Body of pancreas (tissue), 4 donors: ENCODE results near the gene PFKFB1. TPM values are rescaled to one million over a fixed set of nuclear protein-coding genes. Genes with fewer than 3 reads are reported as not detected.

Experiments
- ATAC-seq: fragments of 150-250 bp; one replicate; pipeline ENCODE4 v1.9.1; 2016
- DNase-seq, 4 donors: peaks; one replicate each; pipeline ENCODE4 v3.0.0-alpha.2; 2019
- H3K27ac ChIP-seq, 4 donors: fragments of 200-600 bp; sonication (generic); 1 replicate in 3 of 4; 2 replicates in 1 of 4; pipeline versions ENCODE4 v1.5.1 to v1.6.1; 2016 to 2019; ENCODE audit warnings: mild to moderate bottlenecking in 1 of 4, mixed read lengths in 1 of 4, moderate library complexity in 1 of 4
- H3K27me3 ChIP-seq, 2 donors: fragments of 200-600 bp; sonication (generic); one replicate each; pipeline ENCODE4 v1.6.0; 2016; ENCODE audit warnings: mild to moderate bottlenecking in 1 of 2
- H3K36me3 ChIP-seq, 2 donors: fragments of 200-600 bp; sonication (generic); replicated peaks in 1 of 2; 2 replicates each; pipeline ENCODE4 v1.5.1; 2016; ENCODE audit warnings: low read depth in 2 of 2; ENCODE audit not compliant: insufficient read depth in 1 of 2
- H3K4me1 ChIP-seq: fragments of 200-600 bp; sonication (generic); one replicate; pipeline ENCODE4 v1.6.0; 2016
- H3K4me3 ChIP-seq, 2 donors: fragments of 200-600 bp; sonication (generic); 1 replicate in 1 of 2; 2 replicates in 1 of 2; pipeline ENCODE4 v1.5.1; 2016 to 2019
- H3K9me3 ChIP-seq, 3 donors: fragments of 200-600 bp; sonication (generic); 1 replicate in 2 of 3; 2 replicates in 1 of 3; pipeline ENCODE4 v1.5.1; 2016
- POLR2A ChIP-seq, 3 donors: fragments of 450-650 bp; IDR thresholded peaks; one replicate each; pipeline ENCODE4 v1.6.1; 2016; ENCODE audit warnings: antibody characterized with exemption in 3 of 3, mild to moderate bottlenecking in 2 of 3
- WGBS, 2 donors: methylation state at CpG; one replicate each; pipeline ENCODE4 v1.1.5; 2017; 5-methylcytosine and 5-hydroxymethylcytosine counted together
- intact Hi-C: fragments of 100-400 bp; cut with DNase I; formaldehyde crosslinking; loops from one replicate; pipeline ENCODE4 v1.15.1; 2023
- total RNA-seq, 2 donors: library from RNA; depleted of rRNA; stranded (reverse); fragments of >200 nt; gene quantifications; one replicate each; pipeline ENCODE4 v1.1.0, GENCODE V29; 2016
- TF ChIP-seq, protein P1 (sequence below), 7 experiments: fragments of 450-650 bp in 4 of 7; fragments of 200-600 bp in 3 of 7; sonication (generic) in 3 of 7; IDR thresholded peaks; one replicate each; pipeline ENCODE4 v1.5.1; 2016 to 2019; ENCODE audit warnings: antibody characterized with exemption in 7 of 7

The PFKFB1 gene
- total RNA-seq, 2 donors from 2014 or later, result 1.0 to 2.3 TPM

DNA sequence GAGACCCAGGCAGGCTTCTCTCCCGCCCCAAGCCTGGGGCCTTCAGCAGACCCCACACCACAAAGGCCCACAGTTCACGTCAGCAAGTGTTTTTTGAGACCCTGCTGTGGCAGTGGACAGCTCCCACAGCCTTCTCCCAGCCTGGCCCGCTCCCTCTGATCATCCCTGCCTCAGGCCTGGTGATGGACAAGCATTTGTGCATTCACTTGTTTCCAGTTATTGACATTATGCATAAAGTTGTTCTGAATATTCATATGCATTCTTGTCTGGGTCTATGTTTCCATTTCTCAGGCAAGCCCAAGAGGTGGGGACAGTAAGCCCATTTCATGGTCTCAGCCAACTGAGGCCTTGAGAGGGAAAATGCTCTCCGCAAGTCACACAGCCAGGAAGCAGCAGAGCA, 58.7 kb downstream of the PFKFB1 start:
- Histone ChIP-seq H3K4me1 (no peaks in the 10 kb centered on the region), H3K27me3 (no peaks in the 10 kb centered on the region), H3K27ac (no peak overlapping the region), H3K36me3 (no peaks in the 10 kb centered on the region), H3K4me3 (no peak overlapping the region), H3K9me3 (no peaks in the 10 kb centered on the region)
- intact Hi-C loops, result no loop called here
- 92% methylated on average over 4 of the region's 4 CpGs; no CpG with 5 or more reads in 1 of the 2 donors for WGBS, 2 donors
- ATAC-seq (no peak), DNase-seq (no peak)
- no peak for TF ChIP-seq POLR2A (IDR thresholded peaks at IDR 0.05)
- TF ChIP-seq, protein P1, sequence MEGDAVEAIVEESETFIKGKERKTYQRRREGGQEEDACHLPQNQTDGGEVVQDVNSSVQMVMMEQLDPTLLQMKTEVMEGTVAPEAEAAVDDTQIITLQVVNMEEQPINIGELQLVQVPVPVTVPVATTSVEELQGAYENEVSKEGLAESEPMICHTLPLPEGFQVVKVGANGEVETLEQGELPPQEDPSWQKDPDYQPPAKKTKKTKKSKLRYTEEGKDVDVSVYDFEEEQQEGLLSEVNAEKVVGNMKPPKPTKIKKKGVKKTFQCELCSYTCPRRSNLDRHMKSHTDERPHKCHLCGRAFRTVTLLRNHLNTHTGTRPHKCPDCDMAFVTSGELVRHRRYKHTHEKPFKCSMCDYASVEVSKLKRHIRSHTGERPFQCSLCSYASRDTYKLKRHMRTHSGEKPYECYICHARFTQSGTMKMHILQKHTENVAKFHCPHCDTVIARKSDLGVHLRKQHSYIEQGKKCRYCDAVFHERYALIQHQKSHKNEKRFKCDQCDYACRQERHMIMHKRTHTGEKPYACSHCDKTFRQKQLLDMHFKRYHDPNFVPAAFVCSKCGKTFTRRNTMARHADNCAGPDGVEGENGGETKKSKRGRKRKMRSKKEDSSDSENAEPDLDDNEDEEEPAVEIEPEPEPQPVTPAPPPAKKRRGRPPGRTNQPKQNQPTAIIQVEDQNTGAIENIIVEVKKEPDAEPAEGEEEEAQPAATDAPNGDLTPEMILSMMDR (IDR thresholded peaks at IDR 0.05), result no peak

DNA sequence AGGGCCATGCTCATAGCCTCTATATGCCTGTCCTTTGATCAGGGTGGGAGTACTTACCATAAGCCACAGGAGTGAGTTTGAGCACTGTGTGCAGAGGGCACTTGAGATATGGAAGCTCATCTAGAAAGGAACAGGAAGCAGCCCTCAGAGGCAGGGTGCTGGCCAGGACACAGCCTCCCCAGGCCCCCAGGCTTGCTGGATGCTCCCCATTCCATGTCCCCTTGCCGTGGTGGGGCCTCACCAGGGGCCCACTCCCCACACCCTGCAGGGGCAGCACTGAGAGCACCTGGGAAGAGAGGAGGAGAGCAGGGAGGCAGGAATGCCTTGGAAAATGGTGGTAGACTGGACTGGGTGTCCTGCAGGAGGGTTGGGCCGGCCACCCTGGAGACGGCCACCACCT, 59.1 kb downstream of the PFKFB1 start:
- no peaks in the 10 kb centered on the region for H3K36me3 ChIP-seq
- 60% methylated on average over 1 of the region's 3 CpGs; no CpG with 5 or more reads in 1 of the 2 donors for WGBS, 2 donors
- no peaks in the 10 kb centered on the region for H3K4me1 ChIP-seq
- TF ChIP-seq POLR2A (IDR thresholded peaks at IDR 0.05), result no peak
- TF ChIP-seq, protein P1 (IDR thresholded peaks at IDR 0.05), result no peak
- intact Hi-C loops, result no loop called here
- DNase-seq, result no peak
- no peak overlapping the region for H3K4me3 ChIP-seq
- no peak overlapping the region for H3K27ac ChIP-seq
- no peaks in the 10 kb centered on the region for H3K27me3 ChIP-seq
- ATAC-seq, result no peak
- no peaks in the 10 kb centered on the region for H3K9me3 ChIP-seq

DNA sequence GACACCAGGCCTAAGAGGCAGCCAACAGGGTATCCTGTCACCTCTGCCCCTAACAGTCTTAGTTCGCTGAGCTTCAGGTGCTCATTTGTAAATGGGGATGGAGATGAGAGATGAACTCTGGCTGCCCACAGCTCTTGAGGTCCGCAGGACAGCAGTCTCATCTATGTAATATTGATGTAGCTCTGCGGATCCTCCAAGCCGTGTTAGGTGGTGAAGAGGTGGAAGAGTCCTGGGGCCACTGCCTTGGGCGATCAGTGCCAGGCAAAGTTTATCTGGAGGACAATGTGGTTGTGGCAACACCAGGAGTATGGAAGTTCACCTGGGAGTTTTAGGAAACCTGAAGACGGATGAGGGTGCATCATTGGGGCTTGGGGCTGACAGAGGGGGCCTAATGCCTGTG, 59.9 kb downstream of the PFKFB1 start:
- intact Hi-C loops, result no loop called here
- DNase-seq (no peak), ATAC-seq (no peak)
- Histone ChIP-seq H3K27ac (no peak overlapping the region), H3K36me3 (no peaks in the 10 kb centered on the region), H3K9me3 (no peaks in the 10 kb centered on the region), H3K4me3 (no peak overlapping the region), H3K27me3 (no peaks in the 10 kb centered on the region), H3K4me1 (no peaks in the 10 kb centered on the region)
- WGBS, 2 donors, result 67% methylated on average over 6 of the region's 6 CpGs; no CpG with 5 or more reads in 1 of the 2 donors
- TF ChIP-seq POLR2A (IDR thresholded peaks at IDR 0.05), result no peak
- TF ChIP-seq, protein P1 (IDR thresholded peaks at IDR 0.05), result no peak

DNA sequence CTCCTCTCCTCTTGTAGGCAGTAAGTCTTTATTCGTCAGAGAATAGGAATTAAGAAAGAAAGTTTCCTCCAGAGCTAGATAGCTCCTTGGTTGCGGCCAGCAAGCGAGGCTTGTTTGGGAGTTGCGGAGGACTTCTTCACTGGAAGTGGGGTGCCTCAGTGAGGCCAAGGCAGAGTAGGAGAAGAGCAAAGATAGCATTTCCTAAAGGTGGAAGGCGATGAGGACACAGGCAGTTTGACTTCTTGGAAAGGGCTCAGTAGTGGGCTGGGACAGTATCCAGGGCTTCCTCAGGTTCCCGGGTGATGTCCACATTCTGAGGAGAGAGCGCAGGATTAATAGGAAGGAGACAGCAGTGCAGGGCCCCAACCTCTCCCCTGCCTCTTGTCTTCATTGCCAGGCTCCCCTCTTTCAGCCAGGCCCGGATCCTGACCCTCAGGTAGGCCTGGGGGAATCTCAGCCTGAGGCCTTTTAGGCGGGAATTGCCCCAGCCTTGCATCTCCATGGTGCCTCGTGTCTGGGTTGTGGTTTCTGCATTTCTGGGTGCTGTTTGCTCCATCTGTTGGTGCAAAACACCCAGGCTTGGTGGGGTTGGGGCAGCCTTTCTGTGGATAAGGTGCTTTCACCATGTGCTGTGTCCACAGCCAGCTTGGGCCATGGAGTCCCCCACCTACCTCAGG, 60.7 kb downstream of the PFKFB1 start:
- no peak for ATAC-seq
- no peaks in the 10 kb centered on the region for H3K27me3 ChIP-seq

More for the DNA sequence above, 60.7 kb downstream of the PFKFB1 start:
- H3K4me3 ChIP-seq, result no peak overlapping the region
- intact Hi-C loops, result no loop called here
- H3K4me1 ChIP-seq, result no peaks in the 10 kb centered on the region
- TF ChIP-seq, protein P1 (IDR thresholded peaks at IDR 0.05), result no peak
- no peak for TF ChIP-seq POLR2A (IDR thresholded peaks at IDR 0.05)
- no peaks in the 10 kb centered on the region for H3K9me3 ChIP-seq
- no peak for DNase-seq
- WGBS, 2 donors, result 81 to 89% methylated on average over 8 to 9 of the region's 10 CpGs
- no peaks in the 10 kb centered on the region for H3K36me3 ChIP-seq
- H3K27ac ChIP-seq, result no peak overlapping the region
